Vagina (tissue), 2 donors: ENCODE data around the gene FBLN7.

Source experiments
- CTCF ChIP-seq, 3 experiments: fragments of 450-650 bp in 2 of 3; fragments of 200-600 bp in 1 of 3; sonication (generic) in 1 of 3; IDR thresholded peaks; one replicate each; pipeline ENCODE4 v1.5.1; 2017 to 2019; ENCODE audit warnings: antibody characterized with exemption in 3 of 3, mild to moderate bottlenecking in 2 of 3, moderate library complexity in 2 of 3
- POLR2A ChIP-seq, 2 donors: fragments of 450-650 bp; IDR thresholded peaks; one replicate each; pipeline ENCODE4 v1.6.1; 2017; ENCODE audit warnings: antibody characterized with exemption in 2 of 2, mild to moderate bottlenecking in 2 of 2, moderate library complexity in 2 of 2
- POLR2AphosphoS5 ChIP-seq, 2 donors: sonication (generic); formaldehyde crosslinking; IDR thresholded peaks; one replicate each; pipeline ENCODE4 v1.9.0; 2017; ENCODE audit warnings: antibody characterized with exemption in 2 of 2, mild to moderate bottlenecking in 2 of 2, low read depth in 1 of 2; ENCODE audit not compliant: insufficient read depth in 1 of 2

- TF ChIP-seq CTCF (IDR thresholded peaks at IDR 0.05), result no peak
- TF ChIP-seq POLR2A (IDR thresholded peaks at IDR 0.05), result no peak
- TF ChIP-seq POLR2AphosphoS5 (IDR thresholded peaks at IDR 0.05; ENCODE audit: insufficient read depth in 1 of 2, low read depth in 1 of 2), result no peak
These were observed 2.1 kb upstream of the FBLN7 start for GRCh38 chr2:112136096-112136495.
